ENCODE results near the gene GNAQ. TPM values are rescaled to one million over a fixed set of nuclear protein-coding genes. Genes with fewer than 3 reads are reported as not detected.

Gene GNAQ
- total and polyA plus RNA-seq, 2 of the 13 experiments (the other 11 are each of a cell fraction or from before 2014, with no cell fraction given) = 16.5 to 17.7 TPM

GRCh38 chr9:77946969-77947620 is 84.5 kb downstream of the GNAQ start (continued):
- no peak for TF ChIP-seq ZNF609 (CRISPR knock-in tag; IDR thresholded peaks at IDR 0.05; ENCODE audit: borderline replicate concordance)
- TF ChIP-seq TARDBP (CRISPR knock-in tag; IDR thresholded peaks at IDR 0.05) = no peak
- no peak for TF ChIP-seq ZKSCAN1 (IDR thresholded peaks at IDR 0.05; ENCODE audit: low read length)
- no peak for TF ChIP-seq ZNF598 (CRISPR knock-in tag; IDR thresholded peaks at IDR 0.05; ENCODE audit: borderline replicate concordance)
- TF ChIP-seq SMAD9 (CRISPR knock-in tag; IDR thresholded peaks at IDR 0.05) = no peak
- TF ChIP-seq, protein P1, sequence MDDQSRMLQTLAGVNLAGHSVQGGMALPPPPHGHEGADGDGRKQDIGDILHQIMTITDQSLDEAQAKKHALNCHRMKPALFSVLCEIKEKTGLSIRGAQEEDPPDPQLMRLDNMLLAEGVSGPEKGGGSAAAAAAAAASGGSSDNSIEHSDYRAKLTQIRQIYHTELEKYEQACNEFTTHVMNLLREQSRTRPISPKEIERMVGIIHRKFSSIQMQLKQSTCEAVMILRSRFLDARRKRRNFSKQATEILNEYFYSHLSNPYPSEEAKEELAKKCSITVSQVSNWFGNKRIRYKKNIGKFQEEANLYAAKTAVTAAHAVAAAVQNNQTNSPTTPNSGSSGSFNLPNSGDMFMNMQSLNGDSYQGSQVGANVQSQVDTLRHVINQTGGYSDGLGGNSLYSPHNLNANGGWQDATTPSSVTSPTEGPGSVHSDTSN (CRISPR knock-in tag; IDR thresholded peaks at IDR 0.05; ENCODE audit: borderline replicate concordance) = no peak
- no peak for TF ChIP-seq ZNF253 (CRISPR knock-in tag; IDR thresholded peaks at IDR 0.05; ENCODE audit: borderline replicate concordance)
- TF ChIP-seq, protein P2, sequence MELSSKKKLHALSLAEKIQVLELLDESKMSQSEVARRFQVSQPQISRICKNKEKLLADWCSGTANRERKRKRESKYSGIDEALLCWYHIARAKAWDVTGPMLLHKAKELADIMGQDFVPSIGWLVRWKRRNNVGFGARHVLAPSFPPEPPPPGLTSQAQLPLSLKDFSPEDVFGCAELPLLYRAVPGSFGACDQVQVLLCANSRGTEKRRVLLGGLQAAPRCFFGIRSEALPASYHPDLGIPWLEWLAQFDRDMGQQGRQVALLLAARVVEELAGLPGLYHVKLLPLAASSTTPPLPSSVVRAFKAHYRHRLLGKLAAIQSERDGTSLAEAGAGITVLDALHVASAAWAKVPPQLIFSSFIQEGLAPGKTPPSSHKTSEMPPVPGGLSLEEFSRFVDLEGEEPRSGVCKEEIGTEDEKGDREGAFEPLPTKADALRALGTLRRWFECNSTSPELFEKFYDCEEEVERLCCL (CRISPR knock-in tag; IDR thresholded peaks at IDR 0.05; ENCODE audit: borderline replicate concordance) = no peak
- TF ChIP-seq ZNF547 (CRISPR knock-in tag; IDR thresholded peaks at IDR 0.05) = no peak
- TF ChIP-seq MATR3 (CRISPR knock-in tag; IDR thresholded peaks at IDR 0.05) = no peak
- TF ChIP-seq NFIB (CRISPR knock-in tag; IDR thresholded peaks at IDR 0.05; ENCODE audit: borderline replicate concordance) = no peak
- TF ChIP-seq ZBTB40 (IDR thresholded peaks at IDR 0.05) = no peak
- no peak for TF ChIP-seq ZBTB40 (CRISPR knock-in tag; IDR thresholded peaks at IDR 0.05)

Measured in HepG2 (cell line).